Measurements from ENCODE around the gene HTT-AS.

Gene HTT-AS

DNA sequence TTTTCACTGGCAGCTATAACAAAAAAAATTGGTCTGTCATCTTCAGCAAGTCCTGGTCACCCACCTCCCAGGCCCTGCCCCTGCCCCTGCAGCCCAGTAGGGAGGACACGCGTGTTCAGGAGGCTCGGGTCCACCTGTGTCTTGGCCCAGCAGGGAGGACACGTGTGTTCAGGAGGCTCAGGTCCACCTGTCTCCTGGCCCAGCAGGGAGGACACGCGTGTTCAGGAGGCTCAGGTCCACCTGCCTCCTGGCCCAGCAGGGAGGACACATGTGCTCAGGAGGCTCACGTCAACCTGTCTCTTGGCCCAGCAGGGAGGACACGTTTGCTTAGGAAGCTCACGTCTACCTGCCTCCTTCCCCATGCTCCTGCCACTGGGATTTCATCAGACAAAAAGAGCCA lies 44.9 kb downstream of the HTT-AS start:
- no peak for DNase-seq

DNA sequence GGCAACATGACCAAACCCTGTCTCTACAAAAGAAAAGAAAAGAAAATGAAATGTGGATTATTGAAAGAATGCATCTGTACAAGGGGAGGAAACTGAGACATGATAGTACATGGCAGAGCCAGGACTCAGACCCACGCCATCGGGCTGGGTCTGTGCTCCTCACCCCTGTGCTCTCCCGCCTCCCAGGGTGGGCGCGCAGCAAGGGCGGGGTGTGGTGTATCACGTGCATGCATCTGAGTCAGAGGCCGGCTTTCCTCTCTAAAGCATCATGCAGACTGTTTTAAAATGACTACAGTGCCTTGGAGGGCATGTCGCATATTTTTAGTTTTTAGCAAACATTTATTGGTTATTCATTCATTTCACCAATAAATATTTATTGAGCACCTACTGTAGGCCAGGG lies 47.8 kb downstream of the HTT-AS start:
- no peak for DNase-seq

DNA sequence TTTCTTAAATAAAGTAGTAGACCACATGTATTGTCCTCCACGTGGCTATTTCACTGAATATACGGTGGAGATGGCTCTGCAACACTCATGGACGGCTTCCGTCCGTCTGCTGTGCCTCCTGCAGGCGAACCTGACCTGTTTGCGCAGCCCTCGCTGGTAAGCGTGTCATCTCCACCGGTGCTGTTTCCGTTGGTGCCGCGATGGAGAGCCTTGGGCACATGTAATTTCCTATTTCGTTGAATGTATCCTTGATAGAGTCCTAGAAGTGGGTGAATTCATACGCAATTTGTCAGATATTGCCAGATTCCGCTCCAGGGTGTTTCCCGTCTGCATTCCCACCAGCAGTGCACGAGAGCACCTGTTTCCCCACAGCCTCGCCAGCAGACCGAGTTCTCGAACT lies 48.5 kb downstream of the HTT-AS start:
- DNase-seq = no peak

DNA sequence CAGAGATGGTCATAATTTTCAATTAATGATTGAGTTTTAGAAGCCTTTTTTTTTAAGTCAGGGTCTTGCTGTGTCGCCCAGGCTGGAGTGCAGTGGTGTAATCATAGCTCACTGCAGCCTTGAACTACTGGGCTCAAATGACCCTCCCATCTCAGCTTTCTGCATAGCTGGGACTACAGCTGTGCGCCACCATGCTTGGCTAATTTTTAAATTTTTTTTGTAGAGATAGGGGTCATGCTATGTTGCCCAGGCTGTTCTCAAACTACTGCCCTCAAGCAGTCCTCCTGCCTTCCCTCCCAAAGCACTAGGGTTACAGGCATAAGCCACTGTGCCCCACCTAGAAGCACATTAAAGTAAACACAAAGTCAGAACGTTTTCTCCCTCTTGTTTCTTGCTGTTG lies 51.7 kb downstream of the HTT-AS start:
- no peak for DNase-seq

DNA sequence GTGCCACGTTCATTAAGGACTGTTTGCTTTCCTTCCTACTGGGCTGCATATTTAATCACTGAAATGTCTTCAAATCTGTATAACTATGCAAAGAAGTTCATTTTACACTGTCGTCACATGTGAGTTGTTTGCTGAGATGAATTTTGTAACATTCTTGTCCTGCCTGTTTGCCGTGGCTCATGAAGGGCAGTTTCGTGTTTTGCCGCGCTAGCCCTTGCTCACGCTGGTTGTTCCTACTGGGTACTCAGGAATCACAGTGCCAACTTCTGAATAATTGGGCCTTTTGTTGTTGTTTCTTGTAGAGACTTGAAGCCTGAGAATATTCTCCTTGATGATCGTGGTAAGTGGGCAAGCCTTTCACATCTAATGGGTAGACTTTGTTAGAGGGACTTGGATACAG lies 52.2 kb downstream of the HTT-AS start:
- DNase-seq = no peak

DNA sequence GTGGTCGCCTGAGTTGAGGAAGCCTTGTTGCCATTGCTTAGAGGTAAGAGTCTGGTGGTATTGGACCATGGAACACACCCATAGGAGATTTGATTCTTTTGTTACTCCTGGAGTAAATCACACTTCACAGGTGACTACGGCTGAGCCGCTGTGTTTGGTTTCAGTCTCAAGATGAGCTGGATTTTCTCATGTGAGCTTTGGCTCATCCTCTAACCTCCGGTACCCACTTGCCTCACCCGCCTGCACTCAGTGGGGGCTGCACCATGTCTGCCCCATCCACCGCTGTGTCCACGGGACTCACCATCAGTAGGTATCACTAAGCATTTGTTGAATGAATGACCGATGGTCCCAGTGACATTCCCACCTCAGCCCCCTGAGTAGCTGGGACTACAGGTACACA lies 52.7 kb downstream of the HTT-AS start:
- no peak for DNase-seq

DNA sequence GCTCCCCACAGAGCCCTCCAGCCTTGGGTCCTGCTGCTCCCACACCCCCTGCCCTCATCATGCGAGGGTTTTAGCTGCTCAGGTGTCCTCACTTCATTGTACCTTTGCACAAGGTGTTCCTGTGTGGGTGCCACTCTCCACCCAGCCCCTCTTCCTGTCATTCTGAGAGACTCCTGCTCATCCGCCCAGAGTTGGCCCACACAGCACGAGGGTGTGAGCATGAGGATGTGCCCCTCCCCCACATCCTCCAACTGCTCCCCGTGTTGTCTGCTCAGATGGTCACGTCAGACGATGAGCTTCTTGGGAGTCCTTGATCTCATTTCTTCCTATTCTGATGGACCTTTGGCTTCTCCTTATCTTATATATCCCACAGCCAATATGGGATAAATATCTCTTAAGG lies 53.2 kb downstream of the HTT-AS start:
- DNase-seq = no peak

DNA sequence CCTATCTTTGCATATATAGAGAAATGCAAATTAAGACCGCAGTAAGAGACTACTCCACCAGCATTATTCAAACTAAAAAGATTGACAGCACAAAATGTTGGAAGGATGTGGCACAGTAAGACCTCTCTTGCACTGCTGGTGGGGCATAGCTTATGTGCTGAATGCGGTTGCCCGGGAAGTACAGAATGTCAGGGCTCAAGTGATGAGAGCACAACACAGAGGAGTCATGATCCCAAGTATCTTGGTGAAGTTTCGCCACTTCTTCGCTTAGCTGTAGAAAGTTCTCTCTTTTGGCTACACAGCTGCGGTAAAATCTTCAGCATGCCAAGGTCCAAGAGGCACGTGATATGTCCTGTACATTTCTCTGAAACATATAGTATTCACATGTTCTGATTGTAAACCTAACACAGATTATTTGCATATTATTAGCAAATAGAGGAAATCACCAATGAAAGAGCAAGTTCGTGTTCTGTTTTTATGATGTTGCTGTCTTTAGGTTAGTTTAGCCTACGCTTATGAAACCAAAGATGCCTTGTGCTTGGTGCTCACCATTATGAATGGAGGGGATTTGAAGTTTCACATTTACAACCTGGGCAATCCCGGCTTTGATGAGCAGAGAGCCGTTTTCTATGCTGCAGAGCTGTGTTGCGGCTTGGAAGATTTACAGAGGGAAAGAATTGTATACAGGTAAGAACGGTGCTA lies 55.0 kb downstream of the HTT-AS start:
- no peak for DNase-seq

DNA sequence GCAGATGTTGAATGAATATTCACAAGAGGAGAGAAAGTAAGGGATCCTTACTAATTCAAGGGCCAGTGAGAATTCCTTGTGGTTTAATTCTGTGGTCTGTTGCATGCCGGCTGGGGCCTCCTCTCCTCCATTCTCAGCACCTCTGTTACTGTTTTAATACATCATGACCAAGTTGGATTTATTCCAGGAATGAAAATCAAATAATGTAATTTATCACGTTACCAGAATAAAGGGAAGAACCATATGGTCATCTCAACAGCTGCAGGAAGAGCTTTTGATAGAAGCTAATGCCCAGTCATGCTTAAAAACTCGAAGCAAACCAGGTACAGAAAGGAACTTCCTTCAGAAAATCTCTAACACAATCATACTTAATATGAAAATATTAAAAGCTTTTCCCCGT lies 56.8 kb downstream of the HTT-AS start:
- no peak for DNase-seq

DNA sequence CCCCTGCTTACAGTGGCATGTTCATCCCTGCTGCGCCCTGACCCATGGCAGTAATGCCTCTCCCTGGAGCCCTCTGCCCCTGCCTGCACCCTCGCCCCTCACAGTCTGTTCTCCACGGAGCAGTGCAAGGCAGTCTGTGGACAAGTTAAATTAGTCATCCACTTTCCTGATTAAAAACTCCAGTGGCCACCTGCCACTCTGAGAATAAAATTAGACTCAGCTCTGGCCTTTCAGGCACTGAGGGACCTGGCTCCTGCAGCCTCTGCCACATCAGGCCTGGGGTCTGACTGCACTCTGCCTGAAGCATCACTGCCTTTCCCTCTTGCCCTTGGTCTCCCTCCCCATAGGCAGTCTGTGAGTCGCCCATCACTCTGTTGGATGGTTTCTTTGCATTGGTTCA lies 57.4 kb downstream of the HTT-AS start:
- DNase-seq = no peak

DNA sequence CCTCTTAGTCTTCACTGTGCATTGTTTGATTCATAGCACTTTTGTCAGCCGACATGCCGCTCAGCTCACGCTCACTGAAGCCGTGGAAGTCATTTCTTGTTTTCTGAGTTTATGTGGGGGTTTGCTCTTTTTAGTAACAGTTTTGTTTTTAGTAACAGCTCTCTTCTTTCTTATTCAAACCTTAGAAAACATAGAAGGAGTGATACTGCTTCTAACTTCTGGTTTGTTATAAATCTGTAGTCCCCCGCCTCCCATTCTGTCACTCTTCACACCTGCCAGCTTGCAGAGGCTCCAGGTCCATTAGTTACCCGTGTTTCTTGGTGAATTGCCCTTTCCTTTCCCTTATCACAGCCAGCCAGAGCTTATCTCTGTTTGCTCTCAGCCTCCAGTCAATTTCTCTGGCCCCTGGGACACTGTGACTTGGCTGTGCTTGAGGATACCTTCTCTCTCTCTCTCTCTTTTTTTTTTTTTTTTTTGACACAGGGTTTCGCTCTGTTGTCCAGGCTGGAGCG lies 60.4 kb downstream of the HTT-AS start:
- DNase-seq = no peak
